Ishikawa (cell line): ENCODE measurements around the gene PSORS1C1.

ENCODE experiments used
- CEBPB ChIP-seq: IDR thresholded peaks from 2 replicates; pipeline ENCODE4 v1.6.1; 2012
- CREB1 ChIP-seq: IDR thresholded peaks from 2 replicates; pipeline ENCODE4 v1.6.1; 2012; ENCODE audit warnings: low read depth
- EGR1 ChIP-seq: IDR thresholded peaks from 2 replicates; pipeline ENCODE4 v1.6.1; 2012
- EP300 ChIP-seq: IDR thresholded peaks from 2 replicates; pipeline ENCODE4 v1.6.1; 2012; ENCODE audit warnings: borderline replicate concordance
- FOXM1 ChIP-seq: IDR thresholded peaks from 2 replicates; pipeline ENCODE4 v1.6.1; 2012; ENCODE audit warnings: low read depth, borderline replicate concordance
- NFIC ChIP-seq: IDR thresholded peaks from 2 replicates; pipeline ENCODE4 v1.6.1; 2012
- RAD21 ChIP-seq: IDR thresholded peaks from 2 replicates; pipeline ENCODE4 v1.6.1; 2012; ENCODE audit warnings: low read depth
- TAF1 ChIP-seq: IDR thresholded peaks from 2 replicates; pipeline ENCODE4 v1.6.1; 2012; ENCODE audit warnings: low read depth, mild to moderate bottlenecking
- TCF12 ChIP-seq: IDR thresholded peaks from 2 replicates; pipeline ENCODE4 v1.6.1; 2012; ENCODE audit warnings: low read depth
- TEAD4 ChIP-seq: IDR thresholded peaks from 2 replicates; pipeline ENCODE4 v1.6.1; 2012
- YY1 ChIP-seq: IDR thresholded peaks from 2 replicates; pipeline ENCODE4 v1.6.1; 2012; ENCODE audit warnings: low read depth
- ZBTB7A ChIP-seq: IDR thresholded peaks from 2 replicates; pipeline ENCODE4 v1.6.1; 2012; ENCODE audit warnings: low read depth
- TF ChIP-seq, protein P1 (sequence below): IDR thresholded peaks from 2 replicates; pipeline ENCODE4 v1.6.1; 2012
- TF ChIP-seq, protein P2 (sequence below): IDR thresholded peaks from 2 replicates; pipeline ENCODE4 v1.6.1; 2012; ENCODE audit warnings: low read depth, mild to moderate bottlenecking
- TF ChIP-seq, protein P3 (sequence below): IDR thresholded peaks from 2 replicates; pipeline ENCODE4 v1.6.1; 2012

Gene PSORS1C1

GRCh38 chr6:31090275-31090972, 24.2 kb upstream of the PSORS1C1 start:
- TF ChIP-seq TCF12 = no peak
- no peak for TF ChIP-seq CREB1
- no peak for TF ChIP-seq EGR1
- no peak for TF ChIP-seq ZBTB7A
- TF ChIP-seq TEAD4 = no peak
- TF ChIP-seq YY1 = no peak
- TF ChIP-seq, protein P1, sequence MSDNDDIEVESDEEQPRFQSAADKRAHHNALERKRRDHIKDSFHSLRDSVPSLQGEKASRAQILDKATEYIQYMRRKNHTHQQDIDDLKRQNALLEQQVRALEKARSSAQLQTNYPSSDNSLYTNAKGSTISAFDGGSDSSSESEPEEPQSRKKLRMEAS = no peak
- TF ChIP-seq, protein P2, sequence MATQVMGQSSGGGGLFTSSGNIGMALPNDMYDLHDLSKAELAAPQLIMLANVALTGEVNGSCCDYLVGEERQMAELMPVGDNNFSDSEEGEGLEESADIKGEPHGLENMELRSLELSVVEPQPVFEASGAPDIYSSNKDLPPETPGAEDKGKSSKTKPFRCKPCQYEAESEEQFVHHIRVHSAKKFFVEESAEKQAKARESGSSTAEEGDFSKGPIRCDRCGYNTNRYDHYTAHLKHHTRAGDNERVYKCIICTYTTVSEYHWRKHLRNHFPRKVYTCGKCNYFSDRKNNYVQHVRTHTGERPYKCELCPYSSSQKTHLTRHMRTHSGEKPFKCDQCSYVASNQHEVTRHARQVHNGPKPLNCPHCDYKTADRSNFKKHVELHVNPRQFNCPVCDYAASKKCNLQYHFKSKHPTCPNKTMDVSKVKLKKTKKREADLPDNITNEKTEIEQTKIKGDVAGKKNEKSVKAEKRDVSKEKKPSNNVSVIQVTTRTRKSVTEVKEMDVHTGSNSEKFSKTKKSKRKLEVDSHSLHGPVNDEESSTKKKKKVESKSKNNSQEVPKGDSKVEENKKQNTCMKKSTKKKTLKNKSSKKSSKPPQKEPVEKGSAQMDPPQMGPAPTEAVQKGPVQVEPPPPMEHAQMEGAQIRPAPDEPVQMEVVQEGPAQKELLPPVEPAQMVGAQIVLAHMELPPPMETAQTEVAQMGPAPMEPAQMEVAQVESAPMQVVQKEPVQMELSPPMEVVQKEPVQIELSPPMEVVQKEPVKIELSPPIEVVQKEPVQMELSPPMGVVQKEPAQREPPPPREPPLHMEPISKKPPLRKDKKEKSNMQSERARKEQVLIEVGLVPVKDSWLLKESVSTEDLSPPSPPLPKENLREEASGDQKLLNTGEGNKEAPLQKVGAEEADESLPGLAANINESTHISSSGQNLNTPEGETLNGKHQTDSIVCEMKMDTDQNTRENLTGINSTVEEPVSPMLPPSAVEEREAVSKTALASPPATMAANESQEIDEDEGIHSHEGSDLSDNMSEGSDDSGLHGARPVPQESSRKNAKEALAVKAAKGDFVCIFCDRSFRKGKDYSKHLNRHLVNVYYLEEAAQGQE = no peak
- TF ChIP-seq TAF1 = no peak
- TF ChIP-seq FOXM1 = no peak

- TF ChIP-seq, protein P1 = no peak
Measured at GRCh38 chr6:31090973-31091364, 23.6 kb upstream of the PSORS1C1 start.

DNA sequence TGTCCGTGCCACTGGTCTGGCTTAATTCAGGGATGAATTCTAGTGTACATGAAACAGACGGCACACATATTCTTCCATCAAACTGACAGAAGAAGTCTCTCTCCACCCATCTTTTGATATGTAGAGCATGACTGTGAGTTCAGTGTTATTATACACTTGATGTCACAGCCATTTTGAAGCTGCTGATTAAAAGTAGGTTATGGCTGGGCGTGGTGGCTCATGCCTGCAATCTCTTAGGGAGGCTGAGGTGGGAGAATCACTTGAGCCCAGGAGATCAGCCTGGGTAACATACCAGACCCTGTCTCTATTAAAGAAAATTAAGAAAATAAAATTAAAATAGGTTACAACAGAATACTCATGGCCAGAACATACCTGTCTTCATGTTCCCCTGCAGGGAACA, 22.9 kb upstream of the PSORS1C1 start:
- TF ChIP-seq TAF1 (no peak), EP300 (no peak), RAD21 (no peak), CREB1 (no peak), TEAD4 (no peak), ZBTB7A (no peak), NFIC (no peak), CEBPB (no peak), EGR1 (no peak)
- TF ChIP-seq, protein P2 = no peak
- TF ChIP-seq, protein P3, sequence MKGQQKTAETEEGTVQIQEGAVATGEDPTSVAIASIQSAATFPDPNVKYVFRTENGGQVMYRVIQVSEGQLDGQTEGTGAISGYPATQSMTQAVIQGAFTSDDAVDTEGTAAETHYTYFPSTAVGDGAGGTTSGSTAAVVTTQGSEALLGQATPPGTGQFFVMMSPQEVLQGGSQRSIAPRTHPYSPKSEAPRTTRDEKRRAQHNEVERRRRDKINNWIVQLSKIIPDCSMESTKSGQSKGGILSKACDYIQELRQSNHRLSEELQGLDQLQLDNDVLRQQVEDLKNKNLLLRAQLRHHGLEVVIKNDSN = no peak

- TF ChIP-seq NFIC (no peak), TCF12 (no peak), FOXM1 (no peak), RAD21 (no peak), EGR1 (no peak), TAF1 (no peak), YY1 (no peak), TEAD4 (no peak)
Measured at GRCh38 chr6:31092238-31092637, 22.4 kb upstream of the PSORS1C1 start.

- TF ChIP-seq, protein P3 = no peak
- TF ChIP-seq TAF1 = no peak
- TF ChIP-seq, protein P1 = no peak
- no peak for TF ChIP-seq YY1
- TF ChIP-seq FOXM1 = no peak
- TF ChIP-seq EGR1 = no peak
- no peak for TF ChIP-seq TEAD4
- TF ChIP-seq CREB1 = no peak
- no peak for TF ChIP-seq NFIC
- TF ChIP-seq, protein P2 = no peak
- TF ChIP-seq TCF12 = no peak
- no peak for TF ChIP-seq CEBPB
- TF ChIP-seq ZBTB7A = no peak
- TF ChIP-seq EP300 = no peak
- TF ChIP-seq RAD21 = no peak
Measured at GRCh38 chr6:31092769-31093505, 21.7 kb upstream of the PSORS1C1 start.
